ENCODE data around the gene SERPINH1.

The SERPINH1 gene

DNA sequence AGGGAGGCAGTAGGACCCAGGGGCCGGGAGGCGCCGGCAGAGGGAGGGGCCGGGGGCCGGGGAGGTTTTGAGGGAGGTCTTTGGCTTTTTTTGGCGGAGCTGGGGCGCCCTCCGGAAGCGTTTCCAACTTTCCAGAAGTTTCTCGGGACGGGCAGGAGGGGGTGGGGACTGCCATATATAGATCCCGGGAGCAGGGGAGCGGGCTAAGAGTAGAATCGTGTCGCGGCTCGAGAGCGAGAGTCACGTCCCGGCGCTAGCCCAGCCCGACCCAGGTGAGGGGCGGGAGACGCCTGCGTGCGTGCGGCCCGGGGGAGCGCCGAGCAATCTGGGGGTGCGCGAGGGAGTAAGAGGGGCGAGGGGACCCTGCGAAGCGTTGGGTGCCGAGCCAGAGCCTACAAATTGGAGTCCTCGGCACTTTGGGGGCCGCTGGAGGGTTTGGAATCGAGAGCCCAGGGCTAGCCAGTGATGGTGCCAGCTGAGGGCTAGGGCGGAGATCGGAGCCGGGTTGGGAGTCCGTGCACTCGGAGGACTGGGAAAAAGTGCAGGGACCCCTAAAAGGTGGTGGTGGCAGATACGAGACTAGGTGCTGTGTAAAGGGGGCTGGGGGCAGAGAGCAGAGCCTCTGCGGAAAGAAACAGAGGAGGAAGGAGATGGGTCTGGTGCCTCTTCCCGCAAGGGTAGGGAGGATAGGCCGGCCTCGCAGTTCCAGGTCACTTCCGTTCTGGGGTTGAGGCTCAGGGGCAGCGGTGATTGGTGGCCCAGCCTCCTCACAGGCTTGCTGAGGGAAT, at the start of gene SERPINH1:
TSS of gene SERPINH1 (plus strand) at position 206 of the 788 bp plus-strand sequence. CDS start 4,097 bp downstream, outside the sequence.
- Mint-ChIP-seq H3K4me3 (peak within 1 kb of the TSS; percentile 95), H3K36me3 (ENCODE audit: low read depth) (no peaks in the 10 kb centered on the region), H3K27me3 (ENCODE audit: low read depth) (peaks cover 5% of the 10 kb centered on the region), H3K27ac (peak within 1 kb of the TSS; percentile 93), H3K4me1 (ENCODE audit: low read depth) (peaks cover 22% of the 10 kb centered on the region), H3K9me3 (no peaks in the 10 kb centered on the region)

DNA sequence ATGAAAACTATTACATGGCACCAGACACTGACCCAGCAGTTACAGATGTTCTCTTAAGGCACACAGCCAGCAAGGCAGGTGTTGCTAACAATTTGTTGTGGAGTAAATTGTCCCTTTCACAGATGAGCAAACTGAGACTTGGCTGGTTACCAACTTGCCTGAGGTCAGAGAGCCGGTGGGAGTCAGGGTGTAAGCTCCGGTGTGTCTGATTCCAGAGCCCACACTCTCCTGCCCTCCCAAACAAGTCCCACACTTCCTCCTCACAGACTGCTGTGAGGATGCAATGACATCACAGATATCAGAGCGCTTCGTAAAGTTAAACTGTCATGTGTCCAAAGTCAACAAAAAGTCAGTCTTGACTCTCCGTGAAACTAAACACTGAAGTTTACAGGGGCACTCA, 48.8 kb upstream of the SERPINH1 start:
- H3K4me3 Mint-ChIP-seq, result no peak overlapping the region
- H3K27me3 Mint-ChIP-seq (ENCODE audit: low read depth), result no peaks in the 10 kb centered on the region
- H3K4me1 Mint-ChIP-seq (ENCODE audit: low read depth), result peaks cover 17% of the 10 kb centered on the region
- H3K27ac Mint-ChIP-seq, result no peak overlapping the region
- H3K9me3 Mint-ChIP-seq, result no peaks in the 10 kb centered on the region
- H3K36me3 Mint-ChIP-seq (ENCODE audit: low read depth), result peaks cover 4% of the 10 kb centered on the region

DNA sequence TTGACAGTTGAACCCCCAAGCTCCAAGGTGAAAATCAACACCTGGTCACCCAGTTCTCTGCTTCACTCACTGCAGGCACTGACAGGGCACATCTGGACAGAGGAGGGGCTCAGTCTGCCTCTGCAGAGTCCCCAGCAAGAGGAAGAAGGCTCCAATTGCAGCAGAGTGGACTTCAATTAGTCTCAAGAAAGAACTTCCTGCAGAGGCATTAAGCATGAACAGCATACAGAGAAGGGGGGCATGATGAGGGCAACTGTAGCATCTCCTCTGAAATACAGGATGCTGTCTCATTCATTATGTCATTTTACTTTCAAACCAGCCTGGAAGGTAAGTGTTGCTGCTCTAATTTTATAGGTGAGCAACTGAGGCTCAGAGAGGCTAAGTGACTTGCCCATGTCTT, 47.5 kb upstream of the SERPINH1 start:
- Mint-ChIP-seq H3K4me1 (ENCODE audit: low read depth) (peaks cover 16% of the 10 kb centered on the region), H3K36me3 (ENCODE audit: low read depth) (peaks cover 4% of the 10 kb centered on the region), H3K27ac (no peak overlapping the region), H3K9me3 (no peaks in the 10 kb centered on the region), H3K27me3 (ENCODE audit: low read depth) (no peaks in the 10 kb centered on the region), H3K4me3 (no peak overlapping the region)

DNA sequence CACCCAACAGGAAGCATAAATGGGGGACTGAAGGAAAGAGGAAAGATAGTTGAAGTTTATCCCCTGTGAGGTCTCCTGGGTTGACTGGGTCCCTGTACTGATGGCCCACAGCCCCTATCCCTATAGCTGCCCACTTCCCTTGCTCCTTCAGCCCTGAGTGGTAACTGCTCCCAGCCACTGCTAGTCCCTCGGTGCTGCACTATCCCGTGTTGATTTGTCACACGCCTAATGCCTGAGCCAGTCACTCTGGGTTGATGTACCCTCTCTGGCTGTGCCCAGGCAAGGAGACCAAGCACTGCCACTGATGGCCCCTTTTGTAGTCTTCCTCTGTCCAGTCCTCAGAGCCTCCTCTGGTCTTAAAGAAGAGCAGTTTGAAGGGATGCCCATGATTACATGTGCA, 45.9 kb upstream of the SERPINH1 start:
- Mint-ChIP-seq H3K36me3 (ENCODE audit: low read depth) (peaks cover 4% of the 10 kb centered on the region), H3K27ac (no peak overlapping the region), H3K9me3 (no peaks in the 10 kb centered on the region), H3K27me3 (ENCODE audit: low read depth) (no peaks in the 10 kb centered on the region), H3K4me1 (ENCODE audit: low read depth) (peaks cover 16% of the 10 kb centered on the region), H3K4me3 (no peak overlapping the region)

DNA sequence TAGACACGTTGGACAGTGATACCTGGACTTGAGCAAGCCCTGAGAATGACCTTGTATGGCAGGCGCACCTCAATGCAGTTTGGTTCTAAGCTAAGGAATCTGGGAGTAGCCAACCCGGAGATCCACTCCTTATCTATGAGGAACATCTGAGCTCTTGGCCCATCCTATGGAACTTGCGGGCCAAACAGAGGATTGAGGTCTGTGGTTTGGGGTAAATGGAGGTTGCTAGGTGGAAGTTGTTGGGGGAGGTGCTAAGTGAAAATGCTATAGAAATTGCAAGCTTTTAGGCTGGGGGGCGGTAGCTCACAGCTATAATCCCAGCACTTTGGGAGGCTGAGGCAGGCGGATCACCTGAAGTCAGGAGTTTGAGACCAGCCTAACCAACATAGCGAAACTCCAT, 45.2 kb upstream of the SERPINH1 start:
- Mint-ChIP-seq H3K9me3 (no peaks in the 10 kb centered on the region), H3K27ac (peak overlapping the region; percentile 46), H3K36me3 (ENCODE audit: low read depth) (peaks cover 4% of the 10 kb centered on the region), H3K4me3 (no peak overlapping the region), H3K27me3 (ENCODE audit: low read depth) (no peaks in the 10 kb centered on the region), H3K4me1 (ENCODE audit: low read depth) (peaks cover 13% of the 10 kb centered on the region)

DNA sequence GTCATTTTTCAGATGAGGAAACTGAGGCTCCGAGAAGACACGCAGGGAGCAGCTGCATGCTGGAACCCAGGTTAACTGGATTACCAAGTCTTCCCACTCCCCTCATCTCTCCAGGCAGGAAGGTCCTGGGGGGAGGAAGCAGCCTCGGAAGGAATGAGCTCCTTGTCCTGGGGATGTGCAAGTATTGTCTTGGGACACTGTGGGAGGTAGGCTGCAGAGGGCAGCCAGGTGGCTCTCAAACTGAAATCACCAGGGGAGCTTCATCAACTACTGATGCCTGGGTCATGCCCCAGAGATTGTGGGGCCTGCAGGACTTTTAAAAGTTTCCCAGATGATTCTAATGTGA, 43.9 kb upstream of the SERPINH1 start:
- Mint-ChIP-seq H3K27ac (no peak overlapping the region), H3K9me3 (no peaks in the 10 kb centered on the region), H3K4me3 (no peak overlapping the region), H3K36me3 (ENCODE audit: low read depth) (peaks cover 4% of the 10 kb centered on the region), H3K27me3 (ENCODE audit: low read depth) (peaks cover 2% of the 10 kb centered on the region), H3K4me1 (ENCODE audit: low read depth) (peaks cover 13% of the 10 kb centered on the region)

DNA sequence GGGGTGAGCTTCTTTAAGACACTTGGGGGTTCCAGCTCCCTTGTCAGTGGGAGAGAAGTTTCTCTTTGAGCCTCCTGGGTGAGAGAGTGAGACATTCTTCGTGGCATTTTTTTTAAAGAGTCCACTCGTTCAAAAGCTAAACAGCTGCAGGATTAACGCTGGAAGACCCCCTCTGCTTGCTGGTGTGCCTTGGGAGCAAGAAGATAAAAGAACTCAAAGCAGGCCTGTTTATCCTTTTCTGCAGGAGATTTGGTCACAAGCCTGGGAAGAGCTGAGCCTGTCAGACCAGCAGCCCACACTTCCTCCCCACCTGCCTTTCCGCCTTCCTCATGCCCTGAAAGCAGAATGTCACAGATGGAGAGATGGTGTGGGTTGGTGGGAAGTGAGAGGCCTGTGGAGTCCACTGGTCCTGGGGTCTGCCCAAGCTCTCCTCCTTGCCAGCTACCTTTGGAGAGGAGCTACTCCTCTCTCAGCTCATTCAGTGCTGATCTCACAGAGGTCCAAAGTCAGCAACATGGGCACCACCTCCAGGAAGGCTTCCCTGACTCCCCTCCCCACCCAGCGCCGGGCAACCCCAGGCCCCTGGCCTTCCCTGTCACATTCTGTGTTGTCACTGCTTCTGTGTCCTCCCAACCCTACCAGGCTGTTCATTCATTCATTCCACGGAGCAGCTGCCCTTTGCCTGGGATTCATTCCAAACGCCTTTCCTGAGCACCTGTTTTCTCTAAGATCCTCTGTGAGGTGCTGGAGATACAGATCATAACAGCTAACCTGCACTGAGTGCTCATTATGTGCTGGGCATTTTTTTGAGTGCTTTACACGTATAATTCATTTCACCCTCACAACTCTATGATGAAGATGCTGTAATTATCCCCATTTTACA, 43.0 kb upstream of the SERPINH1 start:
- Mint-ChIP-seq H3K27me3 (ENCODE audit: low read depth) (peaks cover 11% of the 10 kb centered on the region), H3K4me3 (no peak overlapping the region), H3K4me1 (ENCODE audit: low read depth) (peaks cover 19% of the 10 kb centered on the region), H3K36me3 (ENCODE audit: low read depth) (peaks cover 4% of the 10 kb centered on the region), H3K27ac (no peak overlapping the region), H3K9me3 (no peaks in the 10 kb centered on the region)

DNA sequence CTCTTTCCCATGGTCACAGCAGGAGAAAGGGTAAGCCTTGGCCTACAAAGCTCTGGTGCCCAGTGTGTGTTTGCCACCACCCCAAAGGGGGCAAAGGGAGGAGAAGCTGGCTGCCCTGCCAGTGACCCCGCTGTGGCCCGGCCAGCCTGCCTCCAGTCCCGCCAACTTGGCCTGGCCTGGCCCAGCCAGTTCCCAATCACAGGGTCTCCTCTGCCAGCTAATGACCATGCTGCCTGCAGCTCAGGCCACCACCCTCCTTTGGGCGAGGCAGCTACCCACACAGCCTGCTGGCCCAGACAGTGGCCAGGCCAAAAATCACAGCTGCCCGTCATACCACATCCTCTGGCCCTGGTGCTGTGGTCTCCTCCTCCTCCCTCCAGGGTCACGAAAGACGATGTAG, 41.4 kb upstream of the SERPINH1 start:
- Mint-ChIP-seq H3K9me3 (no peaks in the 10 kb centered on the region), H3K4me1 (ENCODE audit: low read depth) (peaks cover 28% of the 10 kb centered on the region)

DNA sequence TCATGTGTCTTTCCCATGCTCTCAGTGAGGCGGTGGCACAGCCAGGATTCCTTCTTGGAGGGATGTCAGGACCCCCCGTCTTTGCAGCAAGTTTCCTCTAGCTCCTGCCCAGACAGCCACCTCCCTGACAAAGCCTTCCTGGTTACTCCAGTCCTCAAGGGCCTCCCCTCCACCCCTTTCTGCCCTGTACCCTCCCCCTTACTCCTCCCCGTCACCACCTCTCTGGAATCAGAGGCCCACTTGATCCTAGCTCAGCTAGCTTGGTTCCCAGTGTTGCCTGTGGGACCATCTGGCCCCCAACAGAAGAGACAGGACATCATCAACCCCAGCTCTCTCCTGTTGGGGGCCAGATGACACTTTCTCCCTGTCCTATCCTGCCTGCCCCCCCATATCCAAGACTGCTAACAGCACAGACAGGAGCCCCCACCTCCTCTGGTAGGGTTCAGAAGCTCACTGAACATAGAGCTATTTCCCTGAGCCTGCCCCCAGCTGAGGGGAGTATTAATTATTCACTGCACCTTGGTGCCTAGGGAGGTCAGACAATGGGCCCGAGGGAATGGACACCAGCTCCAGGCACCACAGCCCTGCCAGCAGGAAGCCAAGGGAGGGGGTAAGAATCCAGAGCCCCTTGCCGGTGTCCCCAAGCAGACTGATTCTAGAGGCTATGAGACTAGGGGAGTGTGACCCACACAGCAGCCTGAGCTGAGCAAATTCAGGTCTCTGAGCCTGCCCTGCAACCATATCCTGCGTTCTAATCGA, 39.6 kb upstream of the SERPINH1 start:
- peaks cover 25% of the 10 kb centered on the region for H3K4me1 Mint-ChIP-seq (ENCODE audit: low read depth)
- no peak overlapping the region for H3K27ac Mint-ChIP-seq

More for the DNA sequence above, 41.4 kb upstream of the SERPINH1 start:
- peaks cover 4% of the 10 kb centered on the region for H3K36me3 Mint-ChIP-seq (ENCODE audit: low read depth)
- H3K27me3 Mint-ChIP-seq (ENCODE audit: low read depth), result peaks cover 19% of the 10 kb centered on the region
- H3K4me3 Mint-ChIP-seq, result no peak overlapping the region
- H3K27ac Mint-ChIP-seq, result no peak overlapping the region

DNA sequence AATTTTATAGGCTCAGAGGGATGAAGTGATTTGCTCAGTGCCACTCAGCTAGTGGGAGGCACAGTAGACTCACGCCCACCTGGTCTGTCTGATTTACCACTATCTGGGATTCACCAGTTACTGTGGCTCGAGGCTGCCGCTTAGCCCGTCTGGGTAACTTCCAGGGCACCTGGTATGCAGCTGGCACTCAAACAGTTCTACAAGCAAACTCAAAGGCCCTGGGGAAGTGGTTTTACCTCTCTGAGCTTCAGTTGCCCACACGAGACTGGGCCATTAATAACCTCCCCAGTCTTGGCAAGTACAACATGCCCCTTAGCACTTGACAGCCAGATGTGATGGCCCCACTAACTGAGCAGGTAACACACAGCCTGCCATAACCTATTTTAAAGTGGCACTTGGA, 38.9 kb upstream of the SERPINH1 start:
- Mint-ChIP-seq H3K4me3 (no peak overlapping the region), H3K36me3 (ENCODE audit: low read depth) (no peaks in the 10 kb centered on the region), H3K27me3 (ENCODE audit: low read depth) (peaks cover 19% of the 10 kb centered on the region), H3K9me3 (no peaks in the 10 kb centered on the region), H3K27ac (no peak overlapping the region), H3K4me1 (ENCODE audit: low read depth) (peaks cover 19% of the 10 kb centered on the region)

More for the DNA sequence above, 39.6 kb upstream of the SERPINH1 start:
- H3K27me3 Mint-ChIP-seq (ENCODE audit: low read depth), result peaks cover 19% of the 10 kb centered on the region
- no peaks in the 10 kb centered on the region for H3K36me3 Mint-ChIP-seq (ENCODE audit: low read depth)
- H3K9me3 Mint-ChIP-seq, result no peaks in the 10 kb centered on the region
- H3K4me3 Mint-ChIP-seq, result no peak overlapping the region

DNA sequence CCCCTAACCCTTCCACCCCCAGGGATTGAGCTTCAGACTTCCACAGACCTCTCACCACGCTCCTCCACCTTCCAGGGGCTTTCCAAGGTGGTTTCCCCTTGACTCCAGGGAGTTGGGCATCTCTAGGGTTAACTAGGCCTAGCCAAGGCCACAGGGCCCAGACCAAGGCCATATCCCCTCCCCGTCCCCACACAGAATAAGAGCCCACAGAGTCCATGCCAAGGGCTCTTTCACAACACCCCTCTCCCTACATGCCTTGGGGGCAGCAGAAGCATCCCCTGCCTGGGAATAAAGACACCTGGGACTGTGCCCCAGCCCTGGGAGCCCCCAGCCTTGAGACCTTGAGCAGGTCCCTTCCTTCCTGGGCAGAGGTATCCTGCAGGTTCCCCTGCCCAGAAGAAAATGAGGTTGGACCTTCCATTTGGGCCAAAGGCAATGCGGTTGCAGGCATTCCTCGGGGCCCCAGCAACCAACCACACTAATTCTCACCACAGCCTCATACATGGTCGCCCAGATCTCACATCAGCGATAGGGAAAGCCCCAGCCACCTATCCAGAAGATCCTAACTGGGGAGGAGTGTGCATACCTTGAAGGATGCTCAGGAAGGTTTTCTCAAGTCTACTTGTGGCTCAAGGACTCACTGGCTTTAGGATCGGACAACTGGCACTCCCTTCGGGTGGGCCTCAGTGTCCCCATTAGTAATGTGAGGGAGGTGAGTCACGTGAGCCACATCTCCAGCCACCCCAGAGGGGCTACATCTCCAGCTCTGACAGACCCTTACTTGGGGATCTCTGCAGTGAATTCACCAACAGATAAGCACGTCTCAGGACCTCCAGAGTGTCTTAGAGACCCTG, 38.0 kb upstream of the SERPINH1 start:
- Mint-ChIP-seq H3K4me1 (ENCODE audit: low read depth) (peaks cover 19% of the 10 kb centered on the region), H3K27ac (no peak overlapping the region), H3K27me3 (ENCODE audit: low read depth) (peaks cover 27% of the 10 kb centered on the region)

DNA sequence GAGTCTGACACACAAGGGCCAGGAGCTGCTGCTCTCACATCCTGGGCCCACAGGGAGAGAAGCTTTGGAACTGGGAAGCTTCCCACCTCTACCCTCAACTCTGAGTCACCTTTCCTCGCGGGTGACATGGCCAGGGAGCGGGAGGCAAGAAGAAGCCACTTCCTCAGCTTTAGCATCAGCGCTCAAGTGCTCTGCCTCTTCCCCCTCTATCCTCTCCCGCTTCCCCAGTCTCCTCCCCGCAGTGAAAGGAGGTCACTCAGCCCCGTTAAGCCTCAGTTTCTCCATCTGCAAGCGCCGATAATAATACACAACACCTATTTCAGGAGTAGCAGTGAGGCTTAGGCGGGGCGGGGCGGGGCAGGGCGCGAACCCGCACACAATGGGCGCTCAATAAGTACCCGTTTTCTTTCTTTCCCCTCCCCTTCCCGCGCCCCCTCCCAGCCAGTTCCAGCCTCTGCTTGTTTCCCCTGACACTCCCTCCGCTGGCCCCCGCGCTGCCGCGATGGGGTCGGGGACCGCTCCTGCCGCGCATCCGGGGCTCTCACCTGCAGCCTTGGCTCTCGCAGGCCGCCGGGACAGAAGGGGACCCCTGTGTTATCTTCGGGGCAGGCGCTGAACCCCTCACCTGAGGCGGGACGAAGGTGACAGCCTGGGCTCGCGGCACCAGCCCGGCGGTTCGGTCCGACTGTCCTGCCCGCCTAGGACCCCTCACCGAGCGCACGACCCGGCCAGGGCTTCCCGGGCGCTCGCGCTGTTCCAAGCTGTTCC, 37.2 kb upstream of the SERPINH1 start:
- no peaks in the 10 kb centered on the region for H3K9me3 Mint-ChIP-seq
- no peaks in the 10 kb centered on the region for H3K36me3 Mint-ChIP-seq (ENCODE audit: low read depth)
- peaks cover 30% of the 10 kb centered on the region for H3K27me3 Mint-ChIP-seq (ENCODE audit: low read depth)
- H3K27ac Mint-ChIP-seq, result no peak overlapping the region
- H3K4me1 Mint-ChIP-seq (ENCODE audit: low read depth), result peaks cover 19% of the 10 kb centered on the region
- H3K4me3 Mint-ChIP-seq, result peak overlapping the region; percentile 81

More for the DNA sequence above, 38.0 kb upstream of the SERPINH1 start:
- H3K36me3 Mint-ChIP-seq (ENCODE audit: low read depth), result no peaks in the 10 kb centered on the region
- peak overlapping the region; percentile 81 for H3K4me3 Mint-ChIP-seq
- H3K9me3 Mint-ChIP-seq, result no peaks in the 10 kb centered on the region

Data from T-helper 1 cell treated with Interleukin-12 subunit alpha and Interleukin-12 subunit beta and Interleukin-4 antibody, amounts not matched to agents 30 μg/mL and 1 μg/mL, for 36 hours (primary cell).